ENCODE results near the gene HSPB7. TPM values are rescaled to one million over a fixed set of nuclear protein-coding genes. Genes with fewer than 3 reads are reported as not detected.
"Not testable (repeated sequence)": the region's sequence is repeated elsewhere in the genome, so short reads cannot be mapped to it uniquely, and the experiment has no call there.

HSPB7 gene
- total RNA-seq, 3 donors from 2014 or later (not counting 1 experiment from before 2014, with no cell fraction given): not detected

DNA sequence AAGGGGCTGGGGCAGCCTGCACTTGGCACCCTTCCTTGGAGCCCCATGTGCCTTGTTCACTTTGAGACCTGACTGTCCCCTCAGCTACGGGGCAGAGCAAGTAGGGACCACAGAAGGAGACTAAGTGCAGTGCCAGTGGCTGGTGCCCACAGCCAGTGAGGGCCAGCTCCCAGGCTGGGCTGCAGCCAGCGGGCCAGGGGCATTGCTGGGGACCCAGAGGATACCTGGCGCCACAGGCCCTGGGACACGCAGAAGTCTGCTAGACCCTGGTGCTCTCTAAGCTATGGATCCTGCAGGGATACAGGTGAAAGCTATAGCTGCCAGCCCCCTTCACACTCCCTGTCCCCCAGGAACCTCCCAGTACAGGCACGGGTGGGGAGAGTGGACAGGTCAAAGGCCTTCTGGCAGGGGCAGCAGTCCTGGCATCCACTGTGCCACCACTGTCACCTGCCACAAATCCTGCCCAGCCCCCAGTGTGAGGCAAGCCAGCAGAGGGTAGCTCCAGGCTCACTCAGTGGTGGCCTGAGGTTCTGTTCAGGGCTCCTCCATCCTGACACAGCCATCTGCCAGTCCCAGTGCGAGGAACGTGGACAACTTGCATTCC is 5.3 kb upstream of the HSPB7 start:
- Mint-ChIP-seq H3K27me3 (ENCODE audit: low read depth in 2 of 2) (peaks cover 0 to 5% of the 10 kb centered on the region in 2 donors), H3K4me3 (no peak overlapping the region), H3K36me3 (no peaks in the 10 kb centered on the region), H3K4me1 (peaks cover 0 to 8% of the 10 kb centered on the region in 2 donors), H3K27ac (no peak overlapping the region), H3K9me3 (no peaks in the 10 kb centered on the region)
- Histone ChIP-seq H3K36me3 (ENCODE audit: control insufficient read depth, insufficient read depth, low read length) (no peaks in the 10 kb centered on the region), H3K27me3 (ENCODE audit: control insufficient read depth, insufficient read depth, low read length) (peaks cover 3% of the 10 kb centered on the region), H3K4me1 (ENCODE audit: control insufficient read depth, insufficient read depth, low read length) (peaks cover 10% of the 10 kb centered on the region), H3K27ac (ENCODE audit: low read length) (no peak overlapping the region), H3K9me3 (ENCODE audit: control insufficient read depth, insufficient read depth, low read length) (no peaks in the 10 kb centered on the region), H3K4me3 (ENCODE audit: low read length) (no peak overlapping the region)
- TF ChIP-seq, protein P1, sequence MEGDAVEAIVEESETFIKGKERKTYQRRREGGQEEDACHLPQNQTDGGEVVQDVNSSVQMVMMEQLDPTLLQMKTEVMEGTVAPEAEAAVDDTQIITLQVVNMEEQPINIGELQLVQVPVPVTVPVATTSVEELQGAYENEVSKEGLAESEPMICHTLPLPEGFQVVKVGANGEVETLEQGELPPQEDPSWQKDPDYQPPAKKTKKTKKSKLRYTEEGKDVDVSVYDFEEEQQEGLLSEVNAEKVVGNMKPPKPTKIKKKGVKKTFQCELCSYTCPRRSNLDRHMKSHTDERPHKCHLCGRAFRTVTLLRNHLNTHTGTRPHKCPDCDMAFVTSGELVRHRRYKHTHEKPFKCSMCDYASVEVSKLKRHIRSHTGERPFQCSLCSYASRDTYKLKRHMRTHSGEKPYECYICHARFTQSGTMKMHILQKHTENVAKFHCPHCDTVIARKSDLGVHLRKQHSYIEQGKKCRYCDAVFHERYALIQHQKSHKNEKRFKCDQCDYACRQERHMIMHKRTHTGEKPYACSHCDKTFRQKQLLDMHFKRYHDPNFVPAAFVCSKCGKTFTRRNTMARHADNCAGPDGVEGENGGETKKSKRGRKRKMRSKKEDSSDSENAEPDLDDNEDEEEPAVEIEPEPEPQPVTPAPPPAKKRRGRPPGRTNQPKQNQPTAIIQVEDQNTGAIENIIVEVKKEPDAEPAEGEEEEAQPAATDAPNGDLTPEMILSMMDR (IDR thresholded peaks at IDR 0.05): no peak
- ATAC-seq (no peak), DNase-seq (no peak)
- intact Hi-C loops (cut with micrococcal nuclease): no loop called here
- 75% methylated on average over 7 of the region's 7 CpGs for WGBS (ENCODE audit: insufficient coverage)

DNA sequence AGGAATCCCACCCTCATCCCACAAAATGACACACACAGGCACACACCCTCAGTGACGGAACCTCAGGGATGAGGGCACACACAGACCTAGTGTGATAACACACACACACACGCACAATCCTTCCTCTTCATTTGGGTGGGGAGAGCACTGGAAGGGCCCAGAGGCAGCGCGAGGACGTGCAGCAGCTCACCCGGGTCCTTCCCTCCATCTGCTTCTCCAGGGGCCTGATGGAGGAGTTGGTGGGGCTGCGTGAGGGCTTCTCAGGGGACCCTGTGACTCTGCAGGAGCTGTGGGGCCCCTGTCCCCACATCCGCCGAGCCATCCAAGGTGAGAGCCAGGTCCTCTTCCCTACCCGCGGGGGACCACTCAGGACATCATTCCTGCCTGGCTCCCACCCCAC is 4.5 kb upstream of the HSPB7 start:
- Mint-ChIP-seq H3K9me3 (no peaks in the 10 kb centered on the region), H3K27ac (no peak overlapping the region), H3K27me3 (ENCODE audit: low read depth in 2 of 2) (no peaks in the 10 kb centered on the region), H3K4me1 (peaks cover 0 to 5% of the 10 kb centered on the region in 2 donors), H3K4me3 (no peak overlapping the region), H3K36me3 (no peaks in the 10 kb centered on the region)
- peaks cover 2% of the 10 kb centered on the region for H3K27me3 ChIP-seq (ENCODE audit: control insufficient read depth, insufficient read depth, low read length)
- no peak overlapping the region for H3K4me3 ChIP-seq (ENCODE audit: low read length)
- TF ChIP-seq, protein P1 (IDR thresholded peaks at IDR 0.05): no peak
- H3K9me3 ChIP-seq (ENCODE audit: control insufficient read depth, insufficient read depth, low read length): no peaks in the 10 kb centered on the region
- 76% methylated on average over 10 of the region's 11 CpGs for WGBS (ENCODE audit: insufficient coverage)
- no peak overlapping the region for H3K27ac ChIP-seq (ENCODE audit: low read length)
- ATAC-seq (no peak), DNase-seq (no peak)
- peaks cover 10% of the 10 kb centered on the region for H3K4me1 ChIP-seq (ENCODE audit: control insufficient read depth, insufficient read depth, low read length)
- H3K36me3 ChIP-seq (ENCODE audit: control insufficient read depth, insufficient read depth, low read length): no peaks in the 10 kb centered on the region
- intact Hi-C loops (cut with micrococcal nuclease): no loop called here

DNA sequence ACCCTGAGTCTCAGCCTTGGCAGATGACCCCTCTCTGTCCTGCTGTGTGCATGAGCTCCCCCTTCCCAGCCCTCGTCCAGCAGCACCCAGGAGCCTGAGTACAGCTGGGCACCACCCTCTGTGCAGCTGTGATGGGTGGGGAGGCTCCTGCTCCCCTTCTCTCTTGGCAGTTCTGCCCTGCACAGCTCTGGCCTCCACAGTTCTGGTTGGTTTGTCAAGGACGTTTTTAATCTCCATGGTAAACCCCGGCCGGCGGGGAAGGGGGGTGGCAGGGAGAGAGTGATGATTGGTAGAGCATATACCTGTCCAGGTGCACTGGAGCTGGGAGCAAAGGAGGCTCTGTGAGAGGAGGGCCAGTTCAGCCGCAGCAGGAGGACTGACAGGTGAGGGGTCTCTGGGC is 3.8 kb upstream of the HSPB7 start, which contains the start of gene CLCNKA:
CLCNKA (plus strand) TSS at position 356 of the 400 bp plus-strand sequence. CDS start 584 bp downstream, outside the sequence.
- Mint-ChIP-seq H3K27me3 (ENCODE audit: low read depth in 2 of 2) (no peaks in the 10 kb centered on the region), H3K4me3 (no peak within 1 kb of the TSS), H3K36me3 (no peaks in the 10 kb centered on the region), H3K9me3 (no peaks in the 10 kb centered on the region), H3K27ac (no peak within 1 kb of the TSS), H3K4me1 (no peaks in the 10 kb centered on the region)
- H3K27ac ChIP-seq (ENCODE audit: low read length): no peak within 1 kb of the TSS
- intact Hi-C loops (cut with micrococcal nuclease): no loop called here
- DNase-seq (no peak), ATAC-seq (no peak)
- TF ChIP-seq, protein P1 (IDR thresholded peaks at IDR 0.05): no peak
- no peaks in the 10 kb centered on the region for H3K9me3 ChIP-seq (ENCODE audit: control insufficient read depth, insufficient read depth, low read length)
- no peaks in the 10 kb centered on the region for H3K27me3 ChIP-seq (ENCODE audit: control insufficient read depth, insufficient read depth, low read length)
- H3K36me3 ChIP-seq (ENCODE audit: control insufficient read depth, insufficient read depth, low read length): no peaks in the 10 kb centered on the region
- 73% methylated on average over 6 of the region's 6 CpGs for WGBS (ENCODE audit: insufficient coverage)
- H3K4me3 ChIP-seq (ENCODE audit: low read length): no peak within 1 kb of the TSS
- H3K4me1 ChIP-seq (ENCODE audit: control insufficient read depth, insufficient read depth, low read length): peaks cover 3% of the 10 kb centered on the region

DNA sequence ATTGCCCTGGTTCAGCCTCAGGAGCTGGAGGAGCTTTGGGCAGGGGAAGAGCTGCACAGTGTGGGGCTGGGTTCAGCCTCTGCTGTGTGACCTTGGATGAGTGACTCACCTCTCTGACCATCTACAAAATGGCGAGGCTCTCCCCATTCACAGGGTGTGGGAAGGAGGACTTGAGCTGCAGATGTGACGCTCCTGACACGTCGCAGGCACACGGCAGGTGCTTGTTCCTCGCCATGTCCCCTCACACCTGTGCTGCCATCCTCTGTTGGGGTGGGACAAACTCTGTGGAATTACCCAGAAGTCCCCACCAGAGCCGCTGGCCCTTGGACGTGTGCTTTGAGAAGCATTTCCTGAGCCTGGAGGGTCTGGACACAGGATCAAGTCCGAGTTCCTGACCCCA is 3.0 kb upstream of the HSPB7 start:
- H3K9me3 Mint-ChIP-seq; H3K9me3 ChIP-seq (ENCODE audit: control insufficient read depth, insufficient read depth, low read length); DNase-seq; H3K4me1 Mint-ChIP-seq; ATAC-seq; H3K27ac Mint-ChIP-seq; H3K36me3 Mint-ChIP-seq; H3K27me3 ChIP-seq (ENCODE audit: control insufficient read depth, insufficient read depth, low read length); intact Hi-C loops (cut with micrococcal nuclease); H3K27me3 Mint-ChIP-seq (ENCODE audit: low read depth in 2 of 2); H3K4me3 Mint-ChIP-seq; H3K27ac ChIP-seq (ENCODE audit: low read length); H3K4me1 ChIP-seq (ENCODE audit: control insufficient read depth, insufficient read depth, low read length); H3K4me3 ChIP-seq (ENCODE audit: low read length); H3K36me3 ChIP-seq (ENCODE audit: control insufficient read depth, insufficient read depth, low read length): not testable (repeated sequence)
- WGBS (ENCODE audit: insufficient coverage): 79% methylated on average over 8 of the region's 9 CpGs
